GM21619 (cell line): ENCODE measurements around the gene CCT3.

Experiments used
- ATAC-seq: cut with Tn5 transposase; IDR thresholded peaks from one replicate; pipeline ENCODE4 v1.9.1; 2021; ENCODE audit not compliant: unreplicated experiment

Gene CCT3

DNA sequence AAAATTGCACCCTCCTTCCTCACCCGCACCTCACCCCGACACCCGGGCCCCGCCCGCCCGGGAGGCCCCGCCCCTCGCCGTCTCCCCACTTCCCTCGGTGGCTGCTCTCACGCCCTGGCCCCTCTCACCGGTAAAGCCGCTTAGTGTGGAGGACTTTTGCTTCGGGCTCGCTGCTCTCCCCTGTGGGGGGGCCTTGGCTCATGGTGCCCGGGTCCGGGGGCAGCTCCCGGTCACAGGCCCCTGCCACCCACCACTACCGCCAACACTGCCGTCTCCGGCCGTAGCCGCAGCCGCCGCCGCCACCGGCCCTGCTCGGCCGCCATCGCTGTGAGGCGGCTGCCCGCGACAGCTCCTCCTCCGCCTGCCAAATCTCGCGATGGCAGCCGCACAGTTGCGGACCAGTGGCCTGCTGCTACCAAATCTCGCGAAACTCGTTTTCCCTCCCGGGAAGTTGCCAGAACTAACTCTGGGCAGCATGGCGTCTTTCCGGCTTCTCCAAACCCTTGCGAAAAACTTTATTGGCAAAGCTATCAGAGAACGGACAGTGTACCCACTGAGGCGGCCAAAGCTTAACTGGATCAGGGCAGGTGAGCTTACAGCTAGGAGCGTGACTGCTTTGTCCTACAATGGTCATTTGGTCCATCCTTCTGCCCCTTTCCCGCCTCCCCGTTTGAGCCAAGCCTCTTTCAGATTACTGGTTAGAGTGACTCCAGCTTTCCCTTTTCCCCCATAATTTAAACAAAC, 55.4 kb downstream of the CCT3 start, which contains the start of gene SMG5:
SMG5 (minus strand) TSS at position 347 of the 744 bp plus-strand sequence; CDS start at position 202, 145 bp downstream.
- peak; percentile 78 for ATAC-seq

DNA sequence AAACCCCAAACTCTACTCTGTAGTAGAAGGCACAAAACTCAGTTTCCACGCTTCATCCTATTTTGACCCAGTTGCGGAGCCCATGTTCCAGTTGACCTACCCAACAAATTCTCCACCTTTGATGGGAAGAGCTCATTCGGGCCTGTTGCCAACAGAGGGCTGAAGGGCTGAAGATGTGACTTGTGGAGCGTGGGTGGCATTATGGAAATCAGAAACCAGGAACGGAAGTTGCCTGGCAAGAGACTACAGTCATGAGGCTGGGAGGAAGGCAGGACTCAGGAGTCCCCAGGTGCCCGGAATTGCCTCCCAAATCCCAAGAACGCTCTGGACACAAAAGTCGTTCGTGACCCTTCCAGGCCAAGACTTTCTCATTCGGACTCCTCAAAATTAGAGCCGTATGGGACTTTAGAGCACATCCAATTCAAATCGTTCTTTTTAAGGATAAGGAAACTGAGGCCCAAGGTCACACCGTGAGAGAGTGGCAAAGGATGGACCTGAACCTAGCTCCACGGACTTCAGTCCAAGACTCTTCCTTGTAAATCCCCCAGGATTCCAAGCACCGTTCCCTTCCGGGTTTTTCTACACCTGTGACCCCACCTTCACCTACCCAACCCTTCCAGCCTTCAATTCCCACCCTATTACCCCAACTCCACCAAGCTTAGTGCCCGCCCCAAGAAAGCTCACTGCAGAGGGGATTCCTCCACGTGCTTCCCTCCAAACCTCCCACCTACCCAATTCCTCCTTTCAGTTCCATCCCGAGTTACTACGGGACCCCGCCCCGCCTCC, 56.2 kb downstream of the CCT3 start:
- ATAC-seq, result no peak

DNA sequence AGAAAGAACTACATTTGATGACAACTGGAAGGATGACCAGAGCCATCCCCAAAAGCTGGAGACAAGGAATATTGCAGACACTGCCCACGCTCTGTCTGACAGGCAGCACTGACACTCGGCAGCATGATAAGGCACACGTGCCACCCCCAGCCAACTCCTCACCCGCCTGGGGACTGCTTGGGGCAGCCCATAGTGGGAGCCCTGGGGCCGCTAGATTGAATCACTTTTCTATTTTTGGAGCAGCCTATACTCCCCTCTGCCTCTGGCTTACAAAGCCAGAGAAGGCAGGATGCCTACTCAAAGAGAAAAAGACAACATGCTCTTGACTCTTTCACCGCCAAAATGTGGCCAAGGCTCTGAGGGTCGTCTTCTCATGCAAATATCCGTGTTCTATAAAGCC, 56.8 kb downstream of the CCT3 start:
- peak; percentile 39 for ATAC-seq

DNA sequence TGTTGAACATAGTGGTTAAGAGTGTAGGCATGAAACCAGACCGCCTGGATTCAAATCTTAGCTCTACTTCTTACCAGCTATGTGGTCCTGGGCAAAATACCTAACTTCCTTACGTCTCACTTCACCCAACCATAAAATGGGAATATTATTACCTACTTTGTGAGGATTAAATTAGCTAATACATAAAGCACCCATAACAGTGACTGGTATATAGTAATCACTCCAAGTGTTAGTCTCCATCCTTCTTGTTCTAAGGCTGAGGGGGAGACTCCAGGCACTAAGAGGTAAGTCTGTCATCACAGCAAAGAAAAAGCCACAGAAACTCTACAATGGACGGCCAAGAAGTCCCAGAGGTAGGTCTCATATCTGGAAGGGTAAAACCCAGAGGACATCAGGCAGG, 58.3 kb downstream of the CCT3 start:
- ATAC-seq, result no peak

DNA sequence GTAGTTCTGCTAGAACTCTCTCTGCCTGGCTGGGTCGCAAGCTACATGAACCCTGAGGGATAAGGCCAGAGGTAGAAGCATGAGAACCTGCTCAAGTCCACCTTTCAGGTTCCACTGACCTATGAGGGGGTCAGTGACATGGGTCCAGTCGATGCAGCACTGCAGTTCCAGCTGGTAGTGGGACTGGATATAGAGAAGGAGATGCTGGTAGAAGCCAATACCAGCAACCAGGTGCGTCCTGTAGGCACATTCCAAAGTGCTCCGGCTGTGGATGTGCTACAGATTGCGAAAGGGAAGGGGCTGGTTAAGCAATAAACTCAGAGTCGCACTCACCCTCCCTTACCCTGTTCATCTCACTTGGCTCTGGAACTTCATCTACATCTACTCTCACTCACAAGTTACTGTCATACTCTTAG, 61.1 kb downstream of the CCT3 start:
- ATAC-seq, result no peak

DNA sequence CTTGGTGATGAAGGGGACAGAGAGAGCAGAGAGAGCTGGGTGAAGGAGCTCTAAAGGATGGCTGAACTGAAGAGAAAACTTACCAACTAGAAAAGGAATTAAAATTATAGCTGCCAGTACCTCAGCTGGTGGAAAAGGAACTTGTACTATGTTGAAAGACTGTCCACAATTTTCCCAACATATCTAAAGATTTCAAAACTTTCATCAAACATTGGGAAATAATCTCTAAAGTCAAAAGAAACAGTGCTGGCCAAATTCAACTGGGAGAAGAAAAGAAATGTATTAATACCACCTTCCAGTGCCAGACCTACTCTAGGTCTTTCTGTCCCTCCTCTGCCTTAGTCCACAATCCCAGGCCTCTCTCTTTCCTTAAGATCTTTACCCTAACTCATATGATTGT, 61.6 kb downstream of the CCT3 start:
- no peak for ATAC-seq

DNA sequence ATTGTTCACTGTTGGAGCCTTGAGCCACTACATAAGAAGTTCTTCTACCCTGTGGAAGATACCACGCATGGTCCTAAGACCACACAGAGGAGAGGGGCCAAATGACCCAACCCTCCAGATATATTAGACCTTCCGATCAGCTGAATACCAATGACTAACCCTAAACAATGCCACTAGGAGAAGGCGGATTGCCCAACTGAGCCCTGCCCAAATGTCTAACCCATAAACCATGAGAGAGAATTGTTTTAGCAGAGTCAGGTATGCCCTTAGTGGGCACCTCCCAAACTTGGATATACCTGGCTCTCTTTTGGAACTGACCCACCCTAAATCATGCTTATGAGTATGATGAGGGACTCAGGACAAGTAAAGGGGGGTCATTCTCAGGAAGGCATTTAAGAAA, 67.8 kb downstream of the CCT3 start:
- ATAC-seq, result no peak

DNA sequence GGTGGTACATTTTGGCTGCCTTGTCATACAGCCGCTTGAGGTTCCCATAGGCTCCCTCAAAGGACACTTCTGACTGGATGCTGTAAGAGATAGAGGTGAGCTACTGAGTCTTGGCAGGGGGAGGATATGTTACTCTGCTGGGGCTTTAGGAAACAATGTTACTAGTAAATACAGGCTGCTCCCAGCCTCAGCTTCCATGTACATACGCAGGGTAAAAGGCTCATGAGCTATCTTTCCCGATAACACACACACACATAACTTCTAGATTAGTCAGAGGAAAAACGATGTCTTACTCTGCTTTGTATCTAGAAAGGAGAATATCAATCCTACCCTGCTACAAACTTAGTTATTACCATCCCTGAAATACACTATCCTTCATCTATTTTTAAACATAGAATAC, 69.8 kb downstream of the CCT3 start:
- ATAC-seq, result no peak

DNA sequence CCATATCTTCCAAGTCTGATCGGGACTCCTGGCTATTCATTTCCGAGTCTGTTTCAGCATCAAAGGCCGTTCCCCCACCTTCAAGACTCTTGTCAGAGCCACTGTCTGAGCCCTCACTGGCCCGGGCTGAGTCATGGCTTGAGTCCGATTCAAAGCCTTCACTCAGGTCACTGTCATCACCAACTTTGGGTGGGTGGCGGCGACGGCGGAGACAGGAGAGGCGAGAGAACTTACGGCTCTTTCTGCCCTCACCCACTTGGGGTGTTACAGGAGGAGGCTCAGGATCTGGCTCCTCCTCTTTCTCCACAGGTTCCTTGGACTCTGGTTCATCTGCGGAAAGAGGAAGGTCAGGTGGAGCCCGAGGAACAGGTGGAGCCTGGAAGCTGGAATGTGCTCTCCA, 72.0 kb downstream of the CCT3 start:
- no peak for ATAC-seq

DNA sequence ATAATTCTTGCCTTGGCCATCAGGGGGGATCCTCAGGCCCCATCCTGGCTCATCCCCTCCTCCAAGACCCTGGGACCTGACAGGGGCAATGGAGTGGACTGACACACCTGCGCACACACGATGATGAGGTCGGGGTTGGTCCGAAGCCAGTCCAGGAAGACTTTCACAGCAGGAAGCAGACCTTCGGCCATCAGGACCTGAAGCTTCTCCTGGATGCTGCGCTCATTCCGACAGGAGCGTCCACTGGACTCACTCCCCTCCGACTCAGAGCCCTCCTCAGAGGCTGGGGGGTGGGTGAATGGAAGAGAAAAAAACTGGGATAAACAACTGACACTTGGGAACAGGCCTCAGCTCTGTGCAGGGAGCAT, 74.8 kb downstream of the CCT3 start:
- ATAC-seq, result no peak

DNA sequence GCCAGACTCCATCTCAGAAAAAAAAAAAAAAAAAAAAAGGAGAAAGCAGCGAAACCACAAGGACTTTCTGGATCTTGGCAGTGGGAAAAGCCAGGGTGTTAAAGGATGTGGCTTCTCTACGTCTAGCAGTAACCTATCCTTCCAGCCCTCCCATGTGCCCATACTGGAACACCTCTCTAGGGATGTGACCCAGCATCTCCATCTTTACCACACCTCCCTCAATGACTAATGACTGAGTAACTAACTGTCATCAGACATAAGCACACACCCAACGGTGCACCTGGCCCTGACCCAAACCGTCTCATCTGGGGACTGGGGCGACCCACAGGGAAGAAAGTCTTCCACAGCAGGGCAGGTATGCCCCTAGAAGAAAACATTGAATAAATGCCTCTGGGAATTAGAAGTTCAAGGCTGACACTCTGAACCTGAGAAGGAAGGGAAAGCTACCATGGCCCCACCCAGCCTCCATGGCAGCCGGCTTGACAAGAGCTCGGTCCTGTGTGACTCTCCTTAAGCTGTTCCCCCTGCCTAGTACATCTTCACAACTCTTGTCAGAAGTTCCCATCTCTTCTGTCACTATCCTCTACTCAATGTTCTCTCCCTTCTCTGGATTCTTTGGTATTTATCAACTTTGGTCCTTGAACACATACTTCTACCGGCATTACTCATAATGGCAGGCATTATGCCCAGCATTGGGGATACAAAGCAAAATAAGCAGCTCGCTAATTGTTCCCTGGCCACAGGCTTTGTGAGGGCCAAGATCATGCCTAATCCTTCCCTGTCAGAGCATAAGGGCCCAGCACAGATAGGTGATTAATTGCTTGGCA, 75.4 kb downstream of the CCT3 start:
- no peak for ATAC-seq

DNA sequence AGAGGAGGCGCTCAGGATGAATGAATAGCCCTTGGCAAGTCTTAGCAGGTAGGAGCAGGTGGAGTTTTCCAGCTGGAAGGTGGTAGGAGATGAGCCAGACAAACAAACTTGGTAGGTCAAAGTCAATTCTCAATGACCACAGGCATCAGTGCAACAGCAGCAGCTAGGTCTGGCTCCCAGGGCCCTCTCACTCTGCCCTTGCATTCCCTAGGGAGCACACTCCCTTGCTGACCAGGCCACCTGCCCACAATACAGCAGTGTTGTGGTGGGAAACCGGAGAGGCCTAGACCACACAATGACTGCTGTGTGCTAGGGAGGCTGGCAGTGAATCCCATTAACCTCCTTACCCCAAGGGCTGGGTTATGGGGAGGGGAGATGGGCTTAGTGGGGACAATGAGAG, 77.2 kb downstream of the CCT3 start:
- ATAC-seq, result no peak

DNA sequence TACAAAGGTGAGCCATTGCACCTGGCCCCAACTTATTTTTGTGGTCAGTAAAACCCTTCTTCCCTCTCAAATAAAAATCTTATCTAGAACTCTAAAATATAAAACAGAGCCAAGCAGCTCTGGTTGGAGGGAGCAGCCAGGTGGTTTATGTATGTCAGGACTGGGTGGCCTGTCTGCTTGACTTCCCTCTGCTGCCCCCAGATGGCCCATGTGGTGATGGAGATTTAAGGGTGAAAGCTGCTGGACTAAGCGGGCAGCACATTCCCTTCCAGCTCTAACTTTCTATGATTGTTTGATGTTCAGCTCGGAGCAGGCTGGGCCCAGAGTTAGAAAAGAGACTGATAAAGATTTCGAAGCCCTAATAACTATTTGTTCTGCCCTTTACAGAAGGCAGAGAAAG, 78.3 kb downstream of the CCT3 start:
- ATAC-seq, result no peak
